Kidney (tissue), 14 donors: ENCODE data around the gene FLT1. TPM values are rescaled to one million over a fixed set of nuclear protein-coding genes. Genes with fewer than 3 reads are reported as not detected.
A peak's percentile ranks its signal among the peaks of the same experiment; 100 is the strongest.

Source experiments
- DNase-seq, 5 donors: peaks; one replicate each; pipeline ENCODE4 v3.0.0-alpha.2; 2013 to 2020
- FAIRE-seq: peaks from 2 replicates; lab custom pipeline; 2012; peaks lifted over from hg19 to GRCh38; lab: Jason Lieb, UNC
- H3K27ac ChIP-seq, 2 donors: one replicate each; pipeline ENCODE4 v1.7.0; 2013; ENCODE audit warnings: low read depth in 2 of 2, low read length in 2 of 2, inconsistent platforms in 1 of 2
- H3K27me3 ChIP-seq: one replicate; pipeline ENCODE4 v1.7.1; 2013; ENCODE audit warnings: low read length, inconsistent platforms; ENCODE audit not compliant: control insufficient read depth, insufficient read depth
- H3K36me3 ChIP-seq, 3 donors: one replicate each; pipeline versions ENCODE4 v1.7.0 to v1.7.1; 2013; ENCODE audit warnings: low read length in 3 of 3, control low read depth in 1 of 3, inconsistent platforms in 1 of 3; ENCODE audit not compliant: insufficient read depth in 3 of 3, control insufficient read depth in 2 of 3
- H3K4me1 ChIP-seq, 3 donors: one replicate each; pipeline versions ENCODE4 v1.7.0 to v1.7.1; 2013; ENCODE audit warnings: low read length in 3 of 3, inconsistent platforms in 1 of 3, low read depth in 1 of 3; ENCODE audit not compliant: control insufficient read depth in 2 of 3, insufficient read depth in 2 of 3
- H3K4me3 ChIP-seq, 3 donors: one replicate each; pipeline versions ENCODE4 v1.7.0 to v1.8.1; 2013; ENCODE audit warnings: low read length in 3 of 3, control low read depth in 1 of 3, inconsistent platforms in 1 of 3
- H3K9ac ChIP-seq, 3 donors: one replicate each; pipeline versions ENCODE4 v1.7.0 to v1.7.1; 2013; ENCODE audit warnings: low read length in 3 of 3, control low read depth in 1 of 3, inconsistent platforms in 1 of 3
- H3K9me3 ChIP-seq, 3 donors: one replicate each; pipeline versions ENCODE4 v1.7.0 to v1.7.1; 2013; ENCODE audit warnings: low read length in 3 of 3, control low read depth in 1 of 3, inconsistent platforms in 1 of 3; ENCODE audit not compliant: control insufficient read depth in 2 of 3, insufficient read depth in 1 of 3
- CTCF ChIP-seq: IDR thresholded peaks from 3 replicates; pipeline ENCODE4 v1.5.1; 2012; ENCODE audit warnings: mild to moderate bottlenecking, moderate library complexity, borderline replicate concordance; ENCODE audit not compliant: insufficient read depth; ENCODE audit errors: extremely low read depth
- intact Hi-C: fragments of 100-400 bp; cut with DNase I; formaldehyde crosslinking; loops from one replicate; pipeline ENCODE4 v1.11.1; 2022
- polyA plus RNA-seq: library from polyadenylated mRNA; stranded (reverse); fragments of 350-450 nt; fragmentation: Illumina TruSeq; extraction: RNeasy Lipid Tissue Mini Kit (QIAGEN cat#74804); gene quantifications from one replicate; pipeline ENCODE4 v1.2.3, GENCODE V29; 2014; ENCODE audit warnings: low read depth, low replicate concordance; ENCODE audit not compliant: insufficient read depth
- total RNA-seq: library from RNA; stranded (reverse); fragmentation: NEBNext Ultra II Directional; extraction: Animal tissue kit (Norgen Biotek cat#: 25700); gene quantifications from one replicate; pipeline ENCODE4 v1.2.1, GENCODE V29; 2021
- donor health status: control.
- donor health status: control.
- donor health status: control.
- donor health status: control.
- donor health status: control.
- donor health status: DM: yes; HTN: yes; CAD: no.
- donor health status: Normal renal cell carcinoma (clear cell type).

The FLT1 gene
- total and polyA plus RNA-seq, 2 donors from 2014 or later, result 17.2 to 45.7 TPM

- Histone ChIP-seq H3K9me3 (no peaks in the 10 kb centered on the region), H3K27ac (no peak overlapping the region), H3K27me3 (no peaks in the 10 kb centered on the region), H3K4me1 (peaks cover 0 to 5% (median 0%) of the 10 kb centered on the region in 3 donors), H3K36me3 (no peaks in the 10 kb centered on the region), H3K9ac (no peak overlapping the region), H3K4me3 (peak overlapping the region in 1 of 3 donors; percentile 15)
- FAIRE-seq (no peak), DNase-seq (no peak)
- TF ChIP-seq CTCF, result no peak
- intact Hi-C loops, result no loop called here
Measured at GRCh38 chr13:28338742-28339141, 156.2 kb downstream of the FLT1 start.

GRCh38 chr13:28338006-28338574, 156.8 kb downstream of the FLT1 start:
- Histone ChIP-seq H3K4me1 (peaks cover 0 to 5% (median 0%) of the 10 kb centered on the region in 3 donors), H3K9ac (no peak overlapping the region), H3K36me3 (no peaks in the 10 kb centered on the region), H3K27me3 (no peaks in the 10 kb centered on the region), H3K9me3 (no peaks in the 10 kb centered on the region), H3K4me3 (peak overlapping the region in 2 of 3 donors; percentile 0 to 15), H3K27ac (peak overlapping the region in 1 of 2 donors; percentile 1)
- intact Hi-C loops, result no loop called here
- no peak for FAIRE-seq
- TF ChIP-seq CTCF, result no peak
- DNase-seq, result peak in 1 of 5 donors; percentile 70

- no peak for TF ChIP-seq CTCF
- no peak for FAIRE-seq
- DNase-seq, result peak in 2 of 5 donors; percentile 53 to 80
- H3K9ac ChIP-seq, result no peak overlapping the region
- no peaks in the 10 kb centered on the region for H3K36me3 ChIP-seq
- H3K9me3 ChIP-seq, result no peaks in the 10 kb centered on the region
- H3K27me3 ChIP-seq, result no peaks in the 10 kb centered on the region
- intact Hi-C loops, result no loop called here
- H3K27ac ChIP-seq, result peak overlapping the region in 1 of 2 donors; percentile 1
- H3K4me3 ChIP-seq, result no peak overlapping the region
- H3K4me1 ChIP-seq, result peaks cover 0 to 5% (median 0%) of the 10 kb centered on the region in 3 donors
Measured at GRCh38 chr13:28337166-28338005, 157.5 kb downstream of the FLT1 start.
